Fibroblast of pulmonary artery (primary cell): ENCODE results near the gene IL17RD.
A peak's percentile ranks its signal among the peaks of the same experiment; 100 is the strongest.

ENCODE experiments used
- DNase-seq: peaks from one replicate; pipeline ENCODE4 v3.0.0-alpha.2; 2010; ENCODE audit warnings: low read depth
- H3K4me3 ChIP-seq: replicated peaks from 2 replicates; pipeline ENCODE4 v1.5.1; 2011; ENCODE audit warnings: low read depth, mild to moderate bottlenecking, control low read depth, low read length, moderate library complexity
- CTCF ChIP-seq: IDR thresholded peaks from 2 replicates; pipeline ENCODE4 v1.5.1; 2011; ENCODE audit warnings: mild to moderate bottlenecking, control low read depth, low read length, inconsistent platforms; ENCODE audit errors: missing control alignments

The IL17RD gene

GRCh38 chr3:57052662-57053061, 112.5 kb downstream of the IL17RD start:
- no peak overlapping the region for H3K4me3 ChIP-seq
- TF ChIP-seq CTCF: no peak
- DNase-seq: no peak

GRCh38 chr3:57048728-57049127, 116.4 kb downstream of the IL17RD start:
- H3K4me3 ChIP-seq: no peak overlapping the region
- TF ChIP-seq CTCF: no peak

GRCh38 chr3:57048052-57048671, 117.0 kb downstream of the IL17RD start:
- H3K4me3 ChIP-seq: no peak overlapping the region
- DNase-seq: peak; percentile 47

More at GRCh38 chr3:57048728-57049127, 116.4 kb downstream of the IL17RD start:
- no peak for DNase-seq

GRCh38 chr3:57046101-57046765, 118.9 kb downstream of the IL17RD start:
- no peak overlapping the region for H3K4me3 ChIP-seq
- DNase-seq: no peak
- TF ChIP-seq CTCF: no peak

More at GRCh38 chr3:57048052-57048671, 117.0 kb downstream of the IL17RD start:
- no peak for TF ChIP-seq CTCF

- no peak for DNase-seq
- TF ChIP-seq CTCF: no peak
- no peak overlapping the region for H3K4me3 ChIP-seq
Observed at GRCh38 chr3:57043518-57043917, 121.6 kb downstream of the IL17RD start.

GRCh38 chr3:57041674-57042073, 123.5 kb downstream of the IL17RD start:
- TF ChIP-seq CTCF: no peak
- DNase-seq: no peak
- no peak overlapping the region for H3K4me3 ChIP-seq
